Dermis blood vessel endothelial cell (primary cell): ENCODE measurements around the gene FAM47E. TPM values are rescaled to one million over a fixed set of nuclear protein-coding genes. Genes with fewer than 3 reads are reported as not detected.

ENCODE experiments used
- DNase-seq: peaks from one replicate; pipeline ENCODE4 v3.0.0; 2010
- total RNA-seq: library from RNA; depleted of rRNA; stranded (reverse); fragments of >200 nt; gene quantifications from 2 replicates; pipeline ENCODE4 v1.2.3, GENCODE V29; 2014

The FAM47E gene
- total RNA-seq, 1 donor from 2014 or later: 0.17 TPM

GRCh38 chr4:76301775-76302162 lies 50.2 kb downstream of the FAM47E start:
- no peak for DNase-seq

- no peak for DNase-seq
Observed at GRCh38 chr4:76302826-76303438, 51.4 kb downstream of the FAM47E start.

- no peak for DNase-seq
Observed at GRCh38 chr4:76305033-76305687, 53.6 kb downstream of the FAM47E start.

GRCh38 chr4:76305971-76306881 lies 54.7 kb downstream of the FAM47E start, which contains the start of gene STBD1:
TSS of gene STBD1 (plus strand) at chr4:76306733. CDS start at chr4:76306770, 37 bp downstream.
- peak; percentile 36 for DNase-seq

GRCh38 chr4:76306882-76307659 lies 55.5 kb downstream of the FAM47E start:
- DNase-seq: peak; percentile 28

- DNase-seq: no peak
Observed at GRCh38 chr4:76307660-76308014, 56.1 kb downstream of the FAM47E start.

GRCh38 chr4:76308548-76308947 lies 57.0 kb downstream of the FAM47E start:
- DNase-seq: no peak

- DNase-seq: no peak
Observed at GRCh38 chr4:76309939-76310550, 58.5 kb downstream of the FAM47E start.

- DNase-seq: no peak
Observed at GRCh38 chr4:76310683-76311082, 59.2 kb downstream of the FAM47E start.

- DNase-seq: no peak
Observed at GRCh38 chr4:76311896-76312331, 60.4 kb downstream of the FAM47E start.

- no peak for DNase-seq
Observed at GRCh38 chr4:76312457-76312856, 60.9 kb downstream of the FAM47E start.

GRCh38 chr4:76313547-76313946 lies 62.0 kb downstream of the FAM47E start:
- DNase-seq: no peak

GRCh38 chr4:76315267-76315918 lies 63.9 kb downstream of the FAM47E start:
- DNase-seq: no peak

GRCh38 chr4:76316131-76316530 lies 64.6 kb downstream of the FAM47E start:
- DNase-seq: no peak

GRCh38 chr4:76322236-76322635 lies 70.7 kb downstream of the FAM47E start:
- no peak for DNase-seq

- DNase-seq: no peak
Observed at GRCh38 chr4:76325072-76325471, 73.6 kb downstream of the FAM47E start.

GRCh38 chr4:76326515-76326914 lies 75.0 kb downstream of the FAM47E start:
- DNase-seq: no peak
